GM21423 (cell line): ENCODE results near the gene TOMM6.
A peak's percentile ranks its signal among the peaks of the same experiment; 100 is the strongest.

ENCODE experiments used
- ATAC-seq: cut with Tn5 transposase; IDR thresholded peaks from one replicate; pipeline ENCODE4 v1.9.1; 2021; ENCODE audit warnings: mild to moderate bottlenecking, moderate library complexity; ENCODE audit not compliant: unreplicated experiment

The TOMM6 gene

DNA sequence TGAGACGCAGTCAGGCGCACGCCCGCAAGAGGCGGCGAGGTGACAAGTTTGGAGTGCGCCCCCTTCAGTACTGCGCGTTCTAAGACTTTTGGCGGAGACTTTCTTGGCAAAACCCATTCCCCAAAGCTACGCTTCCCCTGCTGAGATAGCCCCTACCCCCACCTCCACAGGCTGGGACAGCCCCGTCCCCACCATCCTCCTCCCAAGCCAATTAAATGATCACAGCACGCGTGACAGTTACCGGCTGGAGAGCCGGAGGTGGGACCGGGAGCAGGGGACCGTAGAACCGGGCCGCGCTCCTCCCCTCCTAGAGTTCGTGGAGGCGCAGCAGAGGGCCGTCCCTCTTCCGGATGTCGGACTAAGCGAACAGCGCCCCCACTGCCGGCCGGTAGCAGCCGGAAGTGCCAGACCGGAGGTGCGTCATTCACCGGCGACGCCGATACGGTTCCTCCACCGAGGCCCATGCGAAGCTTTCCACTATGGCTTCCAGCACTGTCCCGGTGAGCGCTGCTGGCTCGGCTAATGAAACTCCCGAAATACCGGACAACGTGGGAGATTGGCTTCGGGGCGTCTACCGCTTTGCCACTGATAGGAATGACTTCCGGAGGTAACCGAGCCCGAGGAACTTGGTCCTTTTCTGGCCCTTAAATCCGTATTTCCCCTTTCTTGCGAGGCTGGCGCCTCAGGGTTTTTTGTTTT lies at the start of gene TOMM6:
Gene TOMM6 (plus strand): TSS at position 476 of the 699 bp plus-strand sequence. CDS start 4 bp downstream, at position 480.
- peak; percentile 78 for ATAC-seq

- ATAC-seq = no peak
These were observed 48.5 kb upstream of the TOMM6 start for GRCh38 chr6:41739041-41739440.

DNA sequence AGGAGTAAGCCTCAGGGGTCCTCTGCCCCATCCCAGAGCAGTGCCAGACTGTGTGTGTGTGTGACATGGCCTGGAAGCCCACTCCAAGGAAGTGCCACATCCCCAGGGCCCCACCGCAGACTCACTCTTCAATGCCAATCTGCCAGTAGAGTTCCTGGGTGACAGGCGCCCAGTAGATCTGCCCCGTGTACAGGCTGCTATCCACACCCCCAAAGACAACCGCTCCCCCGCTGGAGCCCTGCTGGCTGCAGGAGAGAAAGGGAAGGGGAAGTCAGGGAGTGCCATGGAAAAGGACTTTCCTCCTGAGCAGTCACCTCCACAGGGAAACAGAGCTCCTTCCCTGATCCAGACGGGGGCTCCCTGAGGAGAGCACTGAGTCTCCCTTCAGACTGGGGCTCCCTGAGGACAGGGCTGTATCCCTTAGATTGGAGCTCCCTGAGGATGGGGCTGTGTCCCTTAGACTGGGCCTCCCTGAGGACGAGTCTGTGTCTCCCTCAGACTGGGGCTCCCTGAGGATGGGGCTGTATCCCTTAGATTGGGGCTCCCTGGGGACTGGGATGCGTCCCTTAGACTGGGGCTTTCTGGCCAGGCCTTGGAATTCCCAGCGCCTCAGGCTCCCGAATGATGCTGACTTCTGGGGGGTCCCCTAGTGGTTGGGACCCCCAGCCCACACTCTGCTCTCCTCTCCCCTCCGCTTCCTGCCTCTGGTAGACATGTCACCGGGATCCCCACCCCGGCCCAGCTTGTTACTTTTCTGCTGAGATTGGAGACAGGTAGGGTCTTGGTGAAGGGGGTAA lies 46.9 kb upstream of the TOMM6 start:
- no peak for ATAC-seq

GRCh38 chr6:41741625-41742490 lies 45.6 kb upstream of the TOMM6 start:
- no peak for ATAC-seq

GRCh38 chr6:41743406-41744235 lies 43.9 kb upstream of the TOMM6 start:
- no peak for ATAC-seq

DNA sequence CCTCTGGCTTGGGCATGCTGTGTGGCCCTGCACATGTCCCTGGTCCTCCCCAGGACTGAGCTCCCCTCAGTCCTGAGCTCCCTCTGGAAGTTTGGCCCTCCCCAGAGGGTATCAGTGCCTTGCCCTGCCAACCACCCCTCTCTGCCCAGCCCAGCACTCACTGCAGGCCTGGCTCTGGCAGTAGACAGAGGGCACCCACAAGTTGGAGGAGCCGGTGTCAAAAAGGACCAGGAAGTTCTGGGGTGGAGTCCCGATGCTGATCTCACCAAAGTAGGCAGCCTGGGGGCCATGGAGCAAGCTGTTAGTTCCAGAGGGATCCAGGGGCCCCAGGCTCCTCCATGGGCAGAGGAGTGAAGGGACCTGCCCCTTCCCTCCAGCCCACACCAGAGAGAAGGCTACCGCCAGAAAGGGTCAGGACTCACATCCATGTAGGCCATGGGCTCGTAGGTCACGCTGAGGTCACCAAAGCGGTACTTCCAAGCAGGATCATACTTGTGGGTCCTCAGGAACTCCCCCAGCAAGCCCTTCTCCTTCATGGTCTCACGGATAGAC lies 43.2 kb upstream of the TOMM6 start:
- no peak for ATAC-seq

- ATAC-seq = no peak
These were observed 41.4 kb upstream of the TOMM6 start for GRCh38 chr6:41746107-41746506.

DNA sequence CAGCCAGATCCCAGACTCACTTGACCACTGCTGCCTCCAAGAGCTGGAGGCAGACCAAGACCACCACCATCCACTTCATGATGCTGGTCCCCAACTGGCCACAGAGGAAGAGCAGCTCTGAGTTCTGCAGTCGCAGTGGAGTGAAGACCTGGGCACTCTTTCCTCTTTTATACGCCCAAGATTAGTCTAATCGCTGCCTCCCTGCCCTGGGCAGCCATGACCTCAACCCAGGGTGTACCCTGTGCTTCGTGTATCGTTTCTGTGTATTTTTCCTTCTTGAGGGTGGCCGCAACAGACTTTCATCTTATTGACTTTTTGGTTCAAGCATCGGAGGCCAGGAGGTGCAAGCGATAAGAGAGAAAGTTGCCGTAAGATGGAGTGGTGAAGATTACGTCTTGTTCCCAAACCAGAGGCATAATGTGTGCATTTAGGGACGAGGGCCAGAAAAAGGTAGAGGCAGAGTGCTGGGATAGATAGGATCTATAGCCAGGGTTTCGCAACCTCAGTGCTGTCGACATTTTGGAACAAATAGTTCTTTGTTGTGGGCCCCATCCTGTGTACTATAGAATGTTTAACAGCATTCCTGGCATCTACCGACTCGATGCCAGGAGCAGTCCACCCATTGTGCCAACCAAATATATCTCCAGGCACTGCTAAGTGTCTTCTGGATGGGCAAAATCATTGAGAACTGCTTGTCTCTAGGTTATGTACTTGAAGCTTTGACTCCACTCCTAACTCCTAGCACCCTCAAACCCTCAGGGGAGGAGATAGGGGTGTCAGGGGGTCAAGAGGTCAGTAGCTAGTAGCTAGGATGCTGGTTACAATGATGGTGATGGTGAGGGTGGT lies 40.0 kb upstream of the TOMM6 start, which contains the start of gene PGC:
Gene PGC (minus strand): TSS at position 142 of the 846 bp plus-strand sequence. CDS start 63 bp downstream, at position 79.
- no peak for ATAC-seq

GRCh38 chr6:41748102-41748477 lies 39.4 kb upstream of the TOMM6 start:
- ATAC-seq = no peak

DNA sequence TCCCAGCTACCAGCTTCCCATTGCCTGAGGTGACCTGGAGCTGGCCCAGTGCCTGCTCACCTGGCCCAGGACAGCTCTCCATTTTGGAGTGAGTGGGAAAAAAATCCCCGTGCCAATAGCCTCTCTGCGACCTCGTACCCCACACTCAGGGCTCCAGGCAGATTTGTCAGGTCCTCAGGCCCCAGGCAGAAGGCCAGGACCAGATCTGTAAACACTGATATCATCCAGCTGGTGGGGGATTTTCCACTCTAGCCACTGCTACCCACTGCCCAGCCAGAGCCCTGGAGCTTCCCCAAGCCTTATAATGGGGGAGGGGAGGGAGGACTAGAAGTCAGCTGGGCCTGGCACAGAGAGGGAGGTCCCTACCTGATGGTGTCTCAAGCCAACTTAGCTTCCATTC lies 39.0 kb upstream of the TOMM6 start:
- ATAC-seq = no peak

DNA sequence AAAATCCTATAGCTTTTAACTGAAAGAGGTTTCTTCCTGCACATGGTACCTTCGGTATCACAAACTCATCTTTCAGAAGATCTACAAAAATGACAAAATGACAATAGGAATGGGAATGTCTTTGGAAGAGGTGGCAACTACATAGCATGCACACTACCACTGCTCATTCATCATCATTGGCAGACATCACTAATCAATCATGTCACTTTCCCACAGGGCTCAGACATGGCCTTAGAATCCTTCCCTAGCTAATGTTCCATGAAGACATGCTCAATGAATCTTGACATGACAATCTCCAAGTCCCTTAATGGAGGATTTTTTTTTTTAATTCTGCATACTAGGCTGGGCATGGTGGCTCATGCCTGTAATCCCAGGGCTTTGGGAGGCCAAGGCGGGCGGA lies 37.1 kb upstream of the TOMM6 start:
- no peak for ATAC-seq

- ATAC-seq = no peak
These were observed 31.6 kb upstream of the TOMM6 start for GRCh38 chr6:41755895-41756294.

DNA sequence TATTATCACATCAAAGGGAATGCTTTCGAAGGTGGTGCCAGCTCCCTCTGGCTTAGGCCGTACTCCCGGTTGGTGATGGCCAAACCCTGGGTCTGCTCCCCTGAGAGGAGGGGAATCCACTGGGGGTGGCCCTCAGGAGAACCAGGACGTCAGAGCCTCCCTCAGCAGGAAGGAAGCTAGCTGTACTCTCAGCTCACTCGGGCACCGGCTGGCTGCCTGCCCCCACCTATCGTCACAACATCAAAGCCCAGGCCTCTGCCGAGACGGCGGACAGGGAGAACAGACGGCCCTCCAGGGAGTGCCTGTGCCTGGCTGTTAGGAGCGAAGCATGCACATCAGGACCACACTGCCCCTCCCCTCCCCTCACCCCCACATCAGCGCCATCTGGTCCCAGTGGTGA lies 31.1 kb upstream of the TOMM6 start:
- ATAC-seq = no peak

- no peak for ATAC-seq
These were observed 30.2 kb upstream of the TOMM6 start for GRCh38 chr6:41757271-41757670.

- ATAC-seq = no peak
These were observed 29.4 kb upstream of the TOMM6 start for GRCh38 chr6:41757931-41758640.

DNA sequence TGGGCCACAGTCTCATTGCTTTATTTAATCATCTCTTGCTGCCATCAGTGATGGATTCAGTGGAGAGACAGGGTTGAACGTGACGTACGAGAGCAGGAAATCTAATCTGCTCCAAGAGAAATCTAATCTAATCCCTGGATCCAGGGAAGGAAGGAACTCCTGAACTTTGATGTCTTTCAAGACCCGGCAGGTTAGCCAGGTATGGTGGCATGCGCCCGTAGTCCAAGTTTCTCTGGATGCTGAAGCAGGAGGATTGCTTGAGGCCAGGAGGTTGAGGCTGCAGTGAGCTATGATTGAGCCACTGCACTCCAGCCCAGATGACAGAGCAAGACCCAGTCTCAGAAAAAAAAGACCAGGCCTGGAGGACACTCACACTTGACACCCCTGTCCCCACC lies 28.9 kb upstream of the TOMM6 start:
- no peak for ATAC-seq

DNA sequence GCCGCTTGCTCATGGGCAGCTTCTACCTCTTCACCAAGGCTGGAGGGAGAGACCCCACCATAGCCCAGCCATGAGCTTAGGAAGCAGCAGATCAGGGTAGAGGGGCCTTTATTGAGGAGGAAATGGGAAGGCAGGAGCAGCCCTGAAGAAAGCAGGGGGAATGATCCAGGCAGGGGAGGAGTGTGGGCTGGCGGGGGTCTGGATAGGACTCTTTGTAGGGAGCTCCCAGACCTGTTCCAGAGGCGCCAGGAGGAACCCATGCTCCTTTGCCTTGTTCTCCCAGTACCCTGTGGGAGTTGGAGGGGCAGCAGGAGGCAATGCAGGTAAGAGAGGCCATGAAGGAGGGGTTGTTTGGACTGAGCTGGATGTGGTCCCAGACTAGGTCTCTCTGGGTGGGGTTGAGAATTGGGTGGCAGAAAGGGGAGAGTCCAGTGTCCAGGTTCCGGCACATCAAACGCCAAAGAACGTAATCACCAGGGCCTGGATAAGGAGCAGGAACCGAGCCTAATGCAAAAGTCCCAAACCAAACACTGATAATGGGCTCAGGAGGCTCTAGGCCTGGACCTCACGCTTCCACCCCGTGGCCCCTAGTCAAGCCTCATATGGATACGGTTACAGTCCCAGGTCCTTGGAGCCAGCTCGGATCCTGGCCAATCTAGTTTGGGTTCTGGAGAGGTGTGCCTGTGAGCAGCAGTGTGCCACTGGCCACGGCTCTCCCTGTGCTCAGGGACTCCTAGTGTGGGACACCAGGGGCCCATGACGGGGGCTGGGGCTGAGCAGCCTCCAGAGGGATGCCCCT lies 28.2 kb upstream of the TOMM6 start:
- ATAC-seq = no peak
